GM23338 (cell line): ENCODE data around the gene ALAD. TPM values are rescaled to one million over a fixed set of nuclear protein-coding genes. Genes with fewer than 3 reads are reported as not detected.

Source experiments
- ATAC-seq: fragments of 200-7000 bp; cut with Tn5 transposase; 3 replicates; pipeline ENCODE4 v1.9.1; 2020
- DNase-seq: peaks from one replicate; pipeline ENCODE4 v3.0.0-alpha.2; 2015; ENCODE audit warnings: low spot score
- H2AFZ ChIP-seq: fragments of 200-600 bp; sonication (generic); 2 replicates; pipeline ENCODE4 v1.8.0; 2016; ENCODE audit warnings: antibody characterized with exemption, mild to moderate bottlenecking, moderate library complexity
- H3F3A ChIP-seq: fragments of 200-600 bp; sonication (generic); replicated peaks from 2 replicates; pipeline ENCODE4 v1.8.0; 2017; ENCODE audit warnings: antibody characterized with exemption, mixed run types, low read depth
- H3K27ac ChIP-seq: fragments of 200-600 bp; sonication (generic); 2 replicates; pipeline ENCODE4 v1.6.1; 2016; ENCODE audit warnings: low read depth
- H3K27me3 ChIP-seq: fragments of 200-600 bp; sonication (generic); 2 replicates; pipeline ENCODE4 v1.8.0; 2016; ENCODE audit warnings: mild to moderate bottlenecking, mixed run types, moderate library complexity; ENCODE audit not compliant: insufficient read depth
- H3K36me3 ChIP-seq: fragments of 200-600 bp; sonication (generic); 2 replicates; pipeline ENCODE4 v1.8.0; 2016; ENCODE audit warnings: mild to moderate bottlenecking; ENCODE audit not compliant: insufficient read depth
- H3K4me1 ChIP-seq: fragments of 200-600 bp; sonication (generic); 2 replicates; pipeline ENCODE4 v1.8.0; 2016; ENCODE audit warnings: mild to moderate bottlenecking, moderate library complexity; ENCODE audit not compliant: insufficient read depth
- H3K4me2 ChIP-seq: fragments of 200-600 bp; sonication (generic); 2 replicates; pipeline ENCODE4 v1.7.1; 2017; ENCODE audit warnings: mixed run types
- H3K4me3 ChIP-seq: fragments of 200-600 bp; sonication (generic); 2 replicates; pipeline ENCODE4 v1.6.1; 2016; ENCODE audit warnings: mixed run types
- H3K79me2 ChIP-seq: fragments of 200-600 bp; sonication (generic); replicated peaks from 2 replicates; pipeline ENCODE4 v1.8.0; 2017; ENCODE audit warnings: mild to moderate bottlenecking; ENCODE audit not compliant: insufficient read depth
- H3K9me2 ChIP-seq: fragments of 200-600 bp; sonication (generic); 2 replicates; pipeline ENCODE4 v1.8.0; 2017; ENCODE audit not compliant: insufficient read depth
- H4K20me1 ChIP-seq: fragments of 200-600 bp; sonication (generic); replicated peaks from 2 replicates; pipeline ENCODE4 v1.8.0; 2017; ENCODE audit warnings: mild to moderate bottlenecking; ENCODE audit not compliant: insufficient read depth
- H3K27ac Mint-ChIP-seq: 2 replicates; pipeline ENCODE4 v1.8.0; 2020; ENCODE audit warnings: inconsistent platforms, mild to moderate bottlenecking, moderate library complexity, mixed read lengths
- H3K27me3 Mint-ChIP-seq: 3 replicates; pipeline ENCODE4 v1.8.0; 2022; ENCODE audit warnings: low read depth, mild to moderate bottlenecking, moderate library complexity, mixed read lengths, inconsistent platforms; ENCODE audit not compliant: insufficient read depth, poor library complexity
- H3K36me3 Mint-ChIP-seq: 3 replicates; pipeline ENCODE4 v1.8.0; 2021; ENCODE audit warnings: low read depth, mild to moderate bottlenecking, inconsistent platforms, moderate library complexity, mixed read lengths
- H3K4me1 Mint-ChIP-seq: 3 replicates; pipeline ENCODE4 v1.8.0; 2020; ENCODE audit warnings: mild to moderate bottlenecking, inconsistent platforms, mixed read lengths
- H3K4me3 Mint-ChIP-seq: 3 replicates; pipeline ENCODE4 v1.8.0; 2021; ENCODE audit warnings: moderate library complexity, mild to moderate bottlenecking, inconsistent platforms, mixed read lengths
- H3K9me3 Mint-ChIP-seq: 3 replicates; pipeline ENCODE4 v1.8.0; 2020; ENCODE audit warnings: moderate library complexity, mild to moderate bottlenecking, inconsistent platforms, mixed read lengths
- CREB1 ChIP-seq: fragments of 250-450 bp; sonication (Bioruptor Pico); IDR thresholded peaks from 2 replicates; pipeline ENCODE4 v1.5.0; 2020; ENCODE audit warnings: low read depth, mild to moderate bottlenecking, moderate library complexity
- CTCF ChIP-seq, 2 experiments: fragments of 200-600 bp in 1 of 2; sonication (generic) in 1 of 2; conservative IDR thresholded peaks; 2 replicates each; pipeline versions ENCODE4 v1.5.1 to v1.6.1; 2016 to 2017; ENCODE audit warnings: antibody characterized with exemption in 2 of 2, low read depth in 2 of 2, mild to moderate bottlenecking in 2 of 2, moderate library complexity in 1 of 2
- EZH2 ChIP-seq: fragments of 200-600 bp; sonication (generic); IDR thresholded peaks from one replicate; pipeline ENCODE4 v1.8.0; 2017; ENCODE audit warnings: antibody characterized with exemption, mild to moderate bottlenecking, low read depth; ENCODE audit not compliant: unreplicated experiment
- EZH2phosphoT487 ChIP-seq: fragments of 200-600 bp; sonication (generic); IDR thresholded peaks from one replicate; pipeline ENCODE4 v1.8.1; 2018; ENCODE audit warnings: antibody characterized with exemption; ENCODE audit not compliant: unreplicated experiment
- POLR2AphosphoS5 ChIP-seq: IDR thresholded peaks from 2 replicates; pipeline ENCODE4 v1.6.1; 2016; ENCODE audit warnings: antibody characterized with exemption, low read depth
- STAT1 ChIP-seq: IDR thresholded peaks from one replicate; pipeline ENCODE4 v1.6.1; 2016; ENCODE audit warnings: antibody characterized with exemption; ENCODE audit not compliant: unreplicated experiment
- ZNF114 ChIP-seq: fragments of 250-450 bp; sonication (Bioruptor Pico); IDR thresholded peaks from 2 replicates; pipeline ENCODE4 v1.5.0; 2020; ENCODE audit warnings: mild to moderate bottlenecking, moderate library complexity
- polyA plus RNA-seq: library from polyadenylated mRNA; unstranded; fragments of >200 nt; fragmentation: Nextera tagmentation; extraction: Ambion mirVana; gene quantifications from 2 replicates; pipeline ENCODE4 v1.2.1, GENCODE V29; 2016
- total RNA-seq: library from RNA; depleted of rRNA; stranded (reverse); fragments of >200 nt; shearing (Covaris generic); gene quantifications from 2 replicates; pipeline ENCODE4 v1.2.3, GENCODE V29; 2014
- TF ChIP-seq, protein P1 (sequence below): fragments of 250-450 bp; sonication (Bioruptor Pico); IDR thresholded peaks from 2 replicates; pipeline ENCODE4 v1.5.0; 2020; ENCODE audit warnings: mild to moderate bottlenecking, moderate library complexity

The ALAD gene
- total and polyA plus RNA-seq, 2 experiments from 2014 or later, result 7.1 to 10.1 TPM

- TF ChIP-seq, protein P1, sequence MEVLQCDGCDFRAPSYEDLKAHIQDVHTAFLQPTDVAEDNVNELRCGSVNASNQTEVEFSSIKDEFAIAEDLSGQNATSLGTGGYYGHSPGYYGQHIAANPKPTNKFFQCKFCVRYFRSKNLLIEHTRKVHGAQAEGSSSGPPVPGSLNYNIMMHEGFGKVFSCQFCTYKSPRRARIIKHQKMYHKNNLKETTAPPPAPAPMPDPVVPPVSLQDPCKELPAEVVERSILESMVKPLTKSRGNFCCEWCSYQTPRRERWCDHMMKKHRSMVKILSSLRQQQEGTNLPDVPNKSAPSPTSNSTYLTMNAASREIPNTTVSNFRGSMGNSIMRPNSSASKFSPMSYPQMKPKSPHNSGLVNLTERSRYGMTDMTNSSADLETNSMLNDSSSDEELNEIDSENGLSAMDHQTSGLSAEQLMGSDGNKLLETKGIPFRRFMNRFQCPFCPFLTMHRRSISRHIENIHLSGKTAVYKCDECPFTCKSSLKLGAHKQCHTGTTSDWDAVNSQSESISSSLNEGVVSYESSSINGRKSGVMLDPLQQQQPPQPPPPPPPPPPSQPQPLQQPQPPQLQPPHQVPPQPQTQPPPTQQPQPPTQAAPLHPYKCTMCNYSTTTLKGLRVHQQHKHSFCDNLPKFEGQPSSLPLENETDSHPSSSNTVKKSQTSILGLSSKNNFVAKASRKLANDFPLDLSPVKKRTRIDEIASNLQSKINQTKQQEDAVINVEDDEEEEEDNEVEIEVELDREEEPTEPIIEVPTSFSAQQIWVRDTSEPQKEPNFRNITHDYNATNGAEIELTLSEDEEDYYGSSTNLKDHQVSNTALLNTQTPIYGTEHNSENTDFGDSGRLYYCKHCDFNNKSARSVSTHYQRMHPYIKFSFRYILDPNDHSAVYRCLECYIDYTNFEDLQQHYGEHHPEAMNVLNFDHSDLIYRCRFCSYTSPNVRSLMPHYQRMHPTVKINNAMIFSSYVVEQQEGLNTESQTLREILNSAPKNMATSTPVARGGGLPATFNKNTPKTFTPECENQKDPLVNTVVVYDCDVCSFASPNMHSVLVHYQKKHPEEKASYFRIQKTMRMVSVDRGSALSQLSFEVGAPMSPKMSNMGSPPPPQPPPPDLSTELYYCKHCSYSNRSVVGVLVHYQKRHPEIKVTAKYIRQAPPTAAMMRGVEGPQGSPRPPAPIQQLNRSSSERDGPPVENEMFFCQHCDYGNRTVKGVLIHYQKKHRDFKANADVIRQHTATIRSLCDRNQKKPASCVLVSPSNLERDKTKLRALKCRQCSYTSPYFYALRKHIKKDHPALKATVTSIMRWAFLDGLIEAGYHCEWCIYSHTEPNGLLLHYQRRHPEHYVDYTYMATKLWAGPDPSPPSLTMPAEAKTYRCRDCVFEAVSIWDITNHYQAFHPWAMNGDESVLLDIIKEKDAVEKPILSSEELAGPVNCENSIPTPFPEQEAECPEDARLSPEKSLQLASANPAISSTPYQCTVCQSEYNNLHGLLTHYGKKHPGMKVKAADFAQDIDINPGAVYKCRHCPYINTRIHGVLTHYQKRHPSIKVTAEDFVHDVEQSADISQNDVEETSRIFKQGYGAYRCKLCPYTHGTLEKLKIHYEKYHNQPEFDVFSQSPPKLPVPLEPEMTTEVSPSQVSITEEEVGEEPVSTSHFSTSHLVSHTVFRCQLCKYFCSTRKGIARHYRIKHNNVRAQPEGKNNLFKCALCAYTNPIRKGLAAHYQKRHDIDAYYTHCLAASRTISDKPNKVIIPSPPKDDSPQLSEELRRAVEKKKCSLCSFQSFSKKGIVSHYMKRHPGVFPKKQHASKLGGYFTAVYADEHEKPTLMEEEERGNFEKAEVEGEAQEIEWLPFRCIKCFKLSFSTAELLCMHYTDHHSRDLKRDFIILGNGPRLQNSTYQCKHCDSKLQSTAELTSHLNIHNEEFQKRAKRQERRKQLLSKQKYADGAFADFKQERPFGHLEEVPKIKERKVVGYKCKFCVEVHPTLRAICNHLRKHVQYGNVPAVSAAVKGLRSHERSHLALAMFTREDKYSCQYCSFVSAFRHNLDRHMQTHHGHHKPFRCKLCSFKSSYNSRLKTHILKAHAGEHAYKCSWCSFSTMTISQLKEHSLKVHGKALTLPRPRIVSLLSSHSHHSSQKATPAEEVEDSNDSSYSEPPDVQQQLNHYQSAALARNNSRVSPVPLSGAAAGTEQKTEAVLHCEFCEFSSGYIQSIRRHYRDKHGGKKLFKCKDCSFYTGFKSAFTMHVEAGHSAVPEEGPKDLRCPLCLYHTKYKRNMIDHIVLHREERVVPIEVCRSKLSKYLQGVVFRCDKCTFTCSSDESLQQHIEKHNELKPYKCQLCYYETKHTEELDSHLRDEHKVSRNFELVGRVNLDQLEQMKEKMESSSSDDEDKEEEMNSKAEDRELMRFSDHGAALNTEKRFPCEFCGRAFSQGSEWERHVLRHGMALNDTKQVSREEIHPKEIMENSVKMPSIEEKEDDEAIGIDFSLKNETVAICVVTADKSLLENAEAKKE (CRISPR knock-in tag), result no peak
- no peak for TF ChIP-seq POLR2AphosphoS5
- TF ChIP-seq EZH2phosphoT487, result no peak
- no peak for TF ChIP-seq CTCF (conservative IDR thresholded peaks at IDR 0.05; ENCODE audit: low read depth in 2 of 2)
- no peak for TF ChIP-seq STAT1
- no peak for TF ChIP-seq EZH2
- TF ChIP-seq ZNF114 (CRISPR knock-in tag), result no peak
Measured at GRCh38 chr9:113388833-113389232, 12.3 kb downstream of the ALAD start (continued).

GRCh38 chr9:113387560-113388230 lies 13.4 kb downstream of the ALAD start:
- H3K4me1 ChIP-seq, result no peaks in the 10 kb centered on the region
- no peak for ATAC-seq
- H4K20me1 ChIP-seq, result peaks cover 2% of the 10 kb centered on the region; the same call in 1 of the 2 replicates
- no peaks in the 10 kb centered on the region for H3F3A ChIP-seq
- Mint-ChIP-seq H3K9me3 (no peaks in the 10 kb centered on the region), H3K36me3 (peaks cover 8% of the 10 kb centered on the region; the same call in 1 of the 3 replicates), H3K27ac (no peak overlapping the region), H3K4me3 (no peak overlapping the region), H3K27me3 (peaks cover 5% of the 10 kb centered on the region), H3K4me1 (no peaks in the 10 kb centered on the region)
- H3K27me3 ChIP-seq, result no peaks in the 10 kb centered on the region
- H3K4me3 ChIP-seq, result no peak overlapping the region
- H3K79me2 ChIP-seq, result no peaks in the 10 kb centered on the region
- no peaks in the 10 kb centered on the region for H3K9me2 ChIP-seq
- H2AFZ ChIP-seq, result no peak overlapping the region
- no peak for DNase-seq
- H3K4me2 ChIP-seq, result no peak overlapping the region
- H3K27ac ChIP-seq, result no peak overlapping the region
- no peaks in the 10 kb centered on the region for H3K36me3 ChIP-seq
- TF ChIP-seq POLR2AphosphoS5, result no peak
- TF ChIP-seq CTCF (conservative IDR thresholded peaks at IDR 0.05; ENCODE audit: low read depth in 2 of 2), result no peak
- no peak for TF ChIP-seq EZH2
- no peak for TF ChIP-seq CREB1
